Fibroblast of skin of scalp (primary cell): ENCODE data around the gene CRB3.
"Not testable (repeated sequence)": the region's sequence is repeated elsewhere in the genome, so short reads cannot be mapped to it uniquely, and the experiment has no call there.

Source experiments
- DNase-seq: peaks from one replicate; pipeline ENCODE4 v3.0.0-alpha.2; 2013

Gene CRB3

DNA sequence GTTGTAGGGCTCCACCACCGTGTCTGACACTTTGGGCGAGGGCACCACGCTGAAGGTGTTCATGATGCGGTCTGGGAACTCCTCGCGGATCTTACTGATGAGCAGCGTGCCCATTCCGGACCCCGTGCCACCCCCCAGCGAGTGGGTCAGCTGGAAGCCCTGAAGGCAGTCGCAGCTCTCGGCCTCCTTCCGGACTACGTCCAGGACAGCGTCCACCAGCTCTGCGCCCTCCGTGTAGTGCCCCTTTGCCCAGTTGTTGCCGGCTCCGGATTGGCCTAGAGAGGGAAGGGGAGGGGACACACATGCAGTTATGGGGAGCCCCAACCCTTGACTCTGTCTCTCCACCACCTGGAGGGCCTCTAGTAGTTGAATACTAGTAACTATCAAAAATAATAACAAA is 31.9 kb downstream of the CRB3 start:
- no peak for DNase-seq

DNA sequence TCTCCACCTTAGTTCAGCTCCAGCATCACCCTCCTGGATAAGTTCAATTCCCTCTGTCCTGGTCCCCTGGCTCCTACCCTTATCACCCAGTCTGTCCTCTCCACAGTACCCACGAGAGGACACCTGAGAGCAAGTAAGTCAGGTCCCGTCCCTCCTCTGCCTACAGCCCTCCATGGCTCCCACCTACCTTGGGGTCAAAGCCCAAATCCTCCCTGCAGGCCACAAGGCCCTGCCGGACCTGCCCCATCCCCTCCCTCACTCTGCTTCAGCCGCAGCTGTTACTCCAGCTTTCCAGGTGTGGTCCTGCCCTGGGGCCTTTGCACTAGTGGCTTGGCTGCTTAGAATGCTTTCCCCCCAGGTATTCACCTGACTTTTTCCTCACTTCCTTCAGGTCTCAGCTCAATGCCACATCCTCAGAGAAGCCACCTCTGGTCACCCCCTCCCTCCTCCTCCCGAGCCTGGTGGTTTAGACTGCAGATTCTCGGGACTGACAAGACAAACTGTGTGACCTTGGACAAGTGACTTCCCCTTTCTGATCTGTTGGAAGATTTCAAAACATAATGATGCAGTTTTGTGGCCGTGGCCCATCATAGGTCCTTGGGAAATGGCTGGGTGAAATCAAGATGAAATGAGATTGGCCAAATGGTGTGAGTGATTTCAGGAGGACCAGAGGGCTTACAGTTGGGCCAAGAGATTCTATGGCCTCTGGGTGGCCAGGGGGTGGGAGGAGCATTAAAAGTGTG is 34.4 kb downstream of the CRB3 start:
- no peak for DNase-seq

DNA sequence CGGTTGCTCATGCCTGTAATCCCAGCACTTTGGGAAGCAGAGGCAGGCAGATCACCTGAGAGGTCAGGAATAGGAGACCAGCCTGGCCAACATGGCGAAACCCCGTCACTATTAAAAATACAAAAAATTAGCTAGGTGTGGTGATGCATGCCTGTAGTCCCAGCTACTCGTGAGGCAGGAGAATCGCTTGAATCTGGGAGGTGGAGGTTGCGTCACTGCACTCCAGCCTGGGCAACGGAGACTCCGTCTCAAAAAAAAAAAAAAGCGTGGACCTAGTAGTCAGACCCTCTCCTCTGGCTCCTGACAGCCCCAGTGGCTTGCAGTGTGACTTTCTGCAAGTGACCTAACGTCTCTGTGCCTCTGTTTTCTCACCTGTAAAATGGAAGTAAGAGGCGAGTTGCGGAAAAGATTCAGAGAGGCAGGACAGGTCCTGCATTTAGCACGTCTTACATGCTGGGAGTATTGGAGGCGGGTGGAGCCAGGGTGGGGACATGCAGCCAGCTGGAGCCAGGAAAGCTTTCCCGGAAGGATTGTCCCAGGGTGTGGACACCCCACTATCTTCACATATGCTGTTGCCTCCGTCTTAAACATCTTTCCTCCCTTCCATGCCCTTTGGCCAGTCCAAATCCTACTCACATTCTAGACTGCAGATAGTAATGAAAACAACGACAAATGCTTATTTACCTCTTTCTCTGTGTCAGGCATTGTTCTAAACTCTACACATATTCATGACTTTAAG is 35.1 kb downstream of the CRB3 start:
- no peak for DNase-seq

DNA sequence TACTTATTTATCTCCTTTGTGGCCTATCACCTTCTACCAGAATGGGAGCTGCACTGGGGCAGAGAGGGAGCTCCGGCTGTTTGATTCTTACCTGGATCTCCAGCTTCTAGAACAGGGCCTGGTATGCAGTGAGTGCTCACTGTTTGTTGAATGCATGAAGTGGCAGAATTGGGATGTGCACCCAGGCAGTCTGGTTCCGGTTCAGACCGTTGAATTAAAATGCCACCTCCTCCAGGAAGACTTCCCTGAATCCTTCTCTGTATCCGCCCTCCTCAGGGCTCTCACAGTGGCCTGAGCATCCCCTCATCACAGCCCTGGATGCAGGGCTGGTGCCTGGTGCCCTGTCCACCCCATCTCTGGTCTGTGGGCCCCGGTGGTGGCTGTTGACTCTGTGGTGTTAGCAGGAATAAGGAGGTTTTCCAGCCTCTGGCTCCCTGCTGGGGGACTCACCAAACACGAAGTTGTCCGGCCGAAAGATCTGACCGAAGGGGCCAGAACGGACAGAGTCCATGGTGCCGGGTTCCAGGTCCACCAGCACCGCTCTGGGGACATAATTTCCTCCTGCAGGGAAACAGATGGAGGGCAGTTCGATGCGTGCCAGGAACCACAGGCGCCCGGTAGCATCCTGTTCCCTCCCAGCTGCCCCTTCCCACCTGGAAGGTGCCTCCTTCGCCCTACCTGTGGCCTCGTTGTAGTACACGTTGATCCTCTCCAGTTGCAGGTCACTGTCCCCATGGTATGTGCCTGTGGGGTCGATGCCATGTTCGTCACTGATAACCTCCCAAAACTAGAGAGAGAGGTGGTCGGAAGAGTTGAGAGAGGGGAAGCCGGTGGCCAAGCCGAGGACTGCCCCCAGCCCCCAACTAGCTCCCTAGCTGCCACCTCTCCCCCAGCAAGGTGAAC is 37.0 kb downstream of the CRB3 start:
- DNase-seq = no peak

DNA sequence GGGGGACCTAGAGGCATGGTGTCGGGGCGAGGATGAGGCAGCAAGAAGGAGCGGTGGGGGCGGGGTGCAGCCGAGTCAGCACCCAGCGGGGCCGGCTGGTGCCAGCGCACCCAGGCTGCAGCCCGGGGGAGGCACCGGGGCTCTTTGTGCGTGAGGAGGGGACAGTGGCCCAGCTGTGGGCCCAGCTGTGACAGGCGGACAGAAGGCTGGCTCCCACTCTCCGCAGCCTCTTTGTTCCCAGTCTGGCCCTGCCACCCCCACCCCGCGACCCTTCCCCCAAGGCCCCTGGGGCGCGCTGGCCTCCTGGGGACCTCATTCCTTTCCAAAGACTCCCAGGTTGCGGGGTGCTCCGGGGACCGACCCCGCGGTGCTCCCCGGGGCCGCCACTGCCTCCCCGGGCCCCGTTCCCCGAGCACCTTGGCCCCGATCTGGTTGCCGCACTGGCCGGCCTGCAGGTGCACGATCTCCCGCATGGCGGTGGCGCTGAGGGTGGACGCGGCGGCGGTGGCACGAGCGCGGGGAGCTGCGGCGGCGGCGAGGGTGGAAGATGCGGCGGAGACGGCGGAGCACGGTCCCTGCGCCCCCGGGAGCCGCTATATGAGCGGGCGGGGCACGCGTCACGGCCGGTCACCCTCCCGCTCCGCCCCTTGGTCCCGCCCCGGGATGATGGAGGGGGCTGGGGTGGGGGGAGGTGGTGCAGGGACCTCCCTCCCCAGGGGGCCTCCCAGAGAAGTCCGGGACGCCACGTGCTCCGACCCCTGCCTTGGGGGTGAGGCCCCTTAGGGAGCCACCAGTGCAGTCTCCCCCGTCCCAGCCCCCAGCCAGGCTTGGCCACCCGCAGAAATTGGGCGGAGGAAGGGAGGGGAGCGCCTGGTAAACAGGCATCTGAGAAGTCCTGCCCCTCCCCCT is 37.9 kb downstream of the CRB3 start, which contains the start of gene TUBB4A:
TSS of gene TUBB4A (minus strand) at position 570 of the 909 bp plus-strand sequence. CDS start at position 473, 97 bp downstream.
- DNase-seq = no peak

DNA sequence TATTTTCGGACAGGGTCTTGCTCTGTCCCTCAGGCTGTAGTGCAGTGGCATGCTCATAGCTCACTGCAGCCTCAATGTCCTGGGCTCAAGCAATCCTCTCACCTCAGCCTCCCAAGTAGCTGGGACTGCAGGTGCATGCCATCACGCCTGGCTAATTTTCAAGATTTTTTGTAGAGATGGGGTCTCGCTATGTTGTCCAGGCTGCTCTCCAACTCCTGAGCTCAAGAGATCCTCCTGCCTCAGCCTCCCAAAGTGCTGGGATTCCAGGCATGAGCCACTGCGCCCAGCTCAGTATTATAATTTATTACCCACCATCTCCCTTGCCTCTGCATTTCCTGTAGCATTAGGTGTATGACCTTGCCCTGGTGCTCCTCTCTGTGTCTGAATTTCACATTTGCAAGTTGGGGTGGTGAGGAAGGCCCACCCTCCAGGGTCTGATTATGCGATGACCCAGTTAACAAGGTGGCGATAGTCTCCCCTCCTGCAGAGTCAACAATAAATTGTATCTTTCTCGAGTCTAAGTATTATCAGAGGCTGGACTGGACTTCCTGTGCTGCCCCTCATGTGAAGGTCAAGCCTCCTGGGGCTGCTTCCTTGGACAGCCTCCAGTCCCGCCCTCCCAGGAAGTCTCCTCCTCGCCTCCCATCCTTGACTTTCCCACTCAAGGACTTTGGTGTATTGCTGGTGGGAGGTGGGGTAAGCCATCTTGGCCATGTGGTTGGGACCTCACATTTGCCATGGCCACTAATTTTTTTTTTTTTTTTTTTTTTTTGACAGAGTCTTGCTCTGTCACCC is 39.5 kb downstream of the CRB3 start:
- DNase-seq = no peak

DNA sequence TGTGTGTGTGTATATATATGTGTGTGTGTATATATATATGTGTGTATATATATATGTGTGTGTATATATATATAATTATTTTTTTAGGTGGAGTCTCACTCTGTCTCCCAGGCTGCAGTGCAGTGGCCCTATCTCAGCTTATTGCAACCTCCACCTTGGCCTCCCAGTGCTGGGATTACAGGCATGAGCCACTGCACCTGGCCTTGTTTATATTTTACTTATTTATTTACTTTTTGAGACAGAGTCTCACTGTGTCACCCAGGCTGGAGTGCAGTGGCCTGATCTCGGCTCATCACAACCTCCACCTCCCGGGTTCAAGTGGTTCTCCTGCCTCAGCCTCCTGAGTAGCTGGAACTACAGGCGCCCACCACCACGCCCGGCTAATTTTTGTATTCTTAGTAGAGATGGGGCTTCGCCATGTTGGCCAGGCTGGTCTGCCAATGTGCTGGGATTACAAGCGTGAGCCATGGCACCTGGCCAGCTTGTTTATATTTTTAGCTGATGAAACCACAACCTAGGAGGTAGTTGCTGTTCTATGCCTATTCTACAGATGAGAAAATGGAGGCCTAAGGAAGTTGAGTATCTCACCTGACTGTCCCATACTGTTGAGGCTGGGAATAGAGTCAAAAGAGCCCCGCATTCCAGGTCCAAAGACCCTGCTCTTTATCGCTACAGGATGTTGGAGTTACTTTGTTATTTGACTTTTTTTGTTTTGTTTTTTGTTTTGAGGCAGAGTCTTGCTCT is 44.1 kb downstream of the CRB3 start:
- not testable (repeated sequence) for DNase-seq

DNA sequence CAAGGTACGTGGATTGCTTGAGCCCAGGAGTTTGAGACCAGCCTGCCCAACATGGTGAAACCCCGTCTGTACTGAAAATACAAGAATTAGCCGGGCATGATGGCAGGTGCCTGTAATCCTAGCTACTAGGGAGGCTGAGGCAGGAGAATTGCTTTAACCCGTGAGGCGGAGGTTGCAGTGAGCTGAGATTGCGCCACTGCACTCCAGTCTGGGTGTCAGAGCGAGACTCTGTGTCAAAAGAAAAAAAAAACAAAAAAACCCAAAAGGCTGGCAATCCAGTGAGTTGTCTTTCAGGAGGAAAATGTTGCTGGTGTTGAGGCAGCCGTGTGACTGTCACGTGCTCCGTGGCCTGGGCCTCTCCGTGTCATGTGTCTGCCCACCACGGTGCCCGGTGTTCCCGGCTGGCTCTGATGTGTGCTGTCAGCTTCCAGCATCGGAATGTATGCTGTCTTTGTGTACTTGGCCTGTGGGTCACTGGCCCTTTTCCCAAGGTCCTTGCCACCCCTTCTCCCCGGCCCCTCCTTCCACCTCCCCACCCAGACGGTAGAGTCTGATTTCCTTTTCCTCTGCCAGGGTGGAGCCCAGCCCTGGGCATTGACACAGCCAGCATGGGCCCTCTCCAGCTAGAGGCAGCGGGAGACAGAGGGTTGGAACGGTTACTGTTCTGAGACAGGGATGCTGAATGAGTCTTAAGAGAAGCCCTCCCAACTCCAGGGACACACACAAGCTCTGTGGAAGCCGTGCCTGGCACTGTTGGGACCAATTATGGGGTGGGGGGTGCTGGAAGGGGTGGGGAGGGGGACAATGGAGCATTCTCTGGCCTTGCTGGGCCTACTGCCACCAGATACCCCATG is 45.3 kb downstream of the CRB3 start:
- no peak for DNase-seq

DNA sequence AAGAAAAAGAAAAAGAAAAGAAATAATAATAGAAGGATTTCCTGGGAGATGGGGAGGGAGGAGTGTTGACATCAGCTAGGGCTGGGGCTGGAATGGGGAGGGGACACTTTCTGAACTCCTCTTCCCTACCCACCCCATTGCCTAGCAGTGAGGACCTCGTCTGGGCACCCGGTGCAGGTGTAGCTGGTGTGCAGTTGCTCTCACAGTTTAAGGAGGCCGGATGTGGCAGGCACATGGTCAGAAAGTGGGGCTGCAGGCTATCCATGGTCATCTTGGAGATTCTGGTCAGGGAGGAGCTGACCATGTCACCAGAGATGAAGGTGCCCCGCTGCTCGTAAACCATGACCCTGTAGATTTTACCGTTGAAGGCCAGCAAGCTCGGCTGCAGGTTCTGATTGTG is 46.5 kb downstream of the CRB3 start:
- no peak for DNase-seq

DNA sequence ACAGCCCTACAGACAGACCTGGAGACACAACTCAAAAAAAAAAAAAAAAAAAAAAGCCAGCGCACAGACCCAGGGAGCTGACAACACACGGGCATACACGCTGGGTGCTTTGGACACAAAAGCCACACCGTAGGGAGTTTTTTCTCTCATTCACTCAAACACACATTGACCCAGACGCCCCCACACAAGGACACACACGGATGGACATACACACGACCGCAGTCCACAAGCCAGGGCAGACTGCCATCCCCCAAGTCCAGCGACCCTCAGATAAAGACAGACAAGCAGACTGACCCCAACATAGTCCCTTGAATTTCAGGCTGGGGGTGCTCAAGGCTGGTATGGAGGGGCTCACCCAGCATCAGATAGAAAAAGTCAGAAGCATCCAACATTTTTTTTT is 50.0 kb downstream of the CRB3 start:
- DNase-seq = no peak

DNA sequence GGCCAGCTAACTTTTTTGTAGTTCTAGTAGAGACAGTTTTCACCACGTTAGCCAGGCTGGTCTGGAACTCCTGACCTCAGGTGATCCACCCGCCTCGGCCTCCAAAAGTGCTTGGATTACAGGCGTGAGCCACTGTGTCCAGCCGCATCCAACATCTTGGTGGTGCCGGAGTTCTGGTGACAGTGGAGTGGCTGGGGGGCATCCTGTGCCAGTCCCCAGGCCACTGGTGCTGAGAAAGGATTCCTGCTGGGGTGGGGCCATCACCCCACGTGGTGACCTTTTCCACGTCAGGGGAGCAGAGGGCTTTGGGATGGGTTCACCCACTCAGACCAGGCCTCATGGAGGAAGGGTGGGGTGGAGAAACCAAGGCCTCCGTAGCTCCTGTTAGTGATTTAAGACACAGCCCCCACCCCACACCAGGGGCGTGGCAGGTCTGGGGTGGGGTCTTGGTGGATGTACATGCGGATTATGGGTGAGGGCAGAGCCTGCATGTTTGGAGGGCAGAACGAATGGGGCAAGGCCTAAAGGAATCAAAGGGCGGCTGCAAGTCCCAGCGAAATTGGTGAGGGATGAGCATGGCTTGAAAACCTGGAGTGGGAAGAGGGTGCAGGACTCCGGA is 51.0 kb downstream of the CRB3 start:
- DNase-seq = no peak

DNA sequence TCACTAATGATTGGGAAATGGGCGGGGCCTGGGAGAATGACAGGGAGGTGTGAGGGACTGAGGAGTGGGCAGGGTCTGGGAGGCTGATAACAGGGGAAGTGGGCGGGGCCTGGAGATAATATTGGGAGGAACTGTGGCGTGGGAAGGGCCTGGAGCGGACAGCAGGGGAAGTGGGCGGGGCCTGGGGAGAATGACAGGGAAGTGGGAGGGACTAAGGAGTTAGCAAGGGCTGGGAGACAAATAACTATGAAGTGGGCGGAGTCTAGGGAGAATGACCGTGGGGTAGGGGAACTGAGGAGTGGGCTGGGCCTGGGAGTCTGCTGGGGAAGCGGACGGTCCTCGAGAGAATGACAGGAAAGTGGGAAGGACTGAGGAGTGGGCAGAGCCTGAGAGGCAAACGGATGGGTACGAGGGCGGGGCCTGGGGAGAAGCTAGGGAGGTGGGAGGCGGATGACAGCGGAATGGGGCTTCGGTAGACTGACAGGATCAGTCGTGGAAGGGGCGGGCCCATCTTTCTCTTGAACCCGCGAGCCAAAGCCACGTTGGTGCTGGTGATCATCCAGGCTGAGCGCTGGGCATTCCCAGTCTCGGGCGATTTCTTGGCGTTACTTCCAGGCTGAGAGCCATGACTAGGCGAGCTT is 52.1 kb downstream of the CRB3 start:
- DNase-seq = peak; percentile 92
